GM19463 (cell line): Measurements from ENCODE around the gene TEX52.
"Not testable (repeated sequence)": the region's sequence is repeated elsewhere in the genome, so short reads cannot be mapped to it uniquely, and the experiment has no call there.

Experiments used
- ATAC-seq: cut with Tn5 transposase; IDR thresholded peaks from one replicate; pipeline ENCODE4 v1.9.1; 2021; ENCODE audit warnings: mild to moderate bottlenecking, moderate library complexity; ENCODE audit not compliant: unreplicated experiment

Gene TEX52

GRCh38 chr12:2868986-2869632, 12.3 kb upstream of the TEX52 start:
- not testable (repeated sequence) for ATAC-seq

GRCh38 chr12:2864198-2864597, 7.4 kb upstream of the TEX52 start:
- ATAC-seq, result no peak

- ATAC-seq, result not testable (repeated sequence)
Observed at GRCh38 chr12:2863402-2863801, 6.6 kb upstream of the TEX52 start.

- ATAC-seq, result no peak
Observed at GRCh38 chr12:2862876-2863275, 6.0 kb upstream of the TEX52 start.

- ATAC-seq, result no peak
Observed at GRCh38 chr12:2860170-2860569, 3.3 kb upstream of the TEX52 start.

- no peak for ATAC-seq
Observed at GRCh38 chr12:2858944-2859421, 2.1 kb upstream of the TEX52 start.

- no peak for ATAC-seq
Observed at GRCh38 chr12:2858334-2858733, 1.5 kb upstream of the TEX52 start.

GRCh38 chr12:2857576-2857975, 737 bp upstream of the TEX52 start:
- no peak for ATAC-seq

GRCh38 chr12:2856051-2856450, 788 bp downstream of the TEX52 start:
- ATAC-seq, result no peak

- ATAC-seq, result no peak
Observed at GRCh38 chr12:2855546-2855945, 1.3 kb downstream of the TEX52 start.

- ATAC-seq, result no peak
Observed at GRCh38 chr12:2854669-2855453, 2.0 kb downstream of the TEX52 start.

GRCh38 chr12:2853626-2854025, 3.2 kb downstream of the TEX52 start:
- no peak for ATAC-seq

GRCh38 chr12:2851931-2852330, 4.9 kb downstream of the TEX52 start:
- ATAC-seq, result no peak

GRCh38 chr12:2845280-2845679, 11.6 kb downstream of the TEX52 start:
- ATAC-seq, result no peak

- no peak for ATAC-seq
Observed at GRCh38 chr12:2844786-2845185, 12.1 kb downstream of the TEX52 start.

GRCh38 chr12:2842948-2843347, 13.9 kb downstream of the TEX52 start:
- no peak for ATAC-seq

GRCh38 chr12:2841056-2841650, 15.7 kb downstream of the TEX52 start:
- no peak for ATAC-seq

GRCh38 chr12:2836574-2836973, 20.3 kb downstream of the TEX52 start:
- ATAC-seq, result no peak

- no peak for ATAC-seq
Observed at GRCh38 chr12:2835691-2836403, 21.0 kb downstream of the TEX52 start.

- no peak for ATAC-seq
Observed at GRCh38 chr12:2834581-2835491, 22.0 kb downstream of the TEX52 start, which contains the start of gene NRIP2. Gene NRIP2, minus strand, starts transcription at chr12:2835035. Its CDS starts 52 bp downstream, at chr12:2834983.
